ENCODE measurements around the gene ITGAE.
"Not testable (repeated sequence)": the region's sequence is repeated elsewhere in the genome, so short reads cannot be mapped to it uniquely, and the experiment has no call there.

The ITGAE gene

DNA sequence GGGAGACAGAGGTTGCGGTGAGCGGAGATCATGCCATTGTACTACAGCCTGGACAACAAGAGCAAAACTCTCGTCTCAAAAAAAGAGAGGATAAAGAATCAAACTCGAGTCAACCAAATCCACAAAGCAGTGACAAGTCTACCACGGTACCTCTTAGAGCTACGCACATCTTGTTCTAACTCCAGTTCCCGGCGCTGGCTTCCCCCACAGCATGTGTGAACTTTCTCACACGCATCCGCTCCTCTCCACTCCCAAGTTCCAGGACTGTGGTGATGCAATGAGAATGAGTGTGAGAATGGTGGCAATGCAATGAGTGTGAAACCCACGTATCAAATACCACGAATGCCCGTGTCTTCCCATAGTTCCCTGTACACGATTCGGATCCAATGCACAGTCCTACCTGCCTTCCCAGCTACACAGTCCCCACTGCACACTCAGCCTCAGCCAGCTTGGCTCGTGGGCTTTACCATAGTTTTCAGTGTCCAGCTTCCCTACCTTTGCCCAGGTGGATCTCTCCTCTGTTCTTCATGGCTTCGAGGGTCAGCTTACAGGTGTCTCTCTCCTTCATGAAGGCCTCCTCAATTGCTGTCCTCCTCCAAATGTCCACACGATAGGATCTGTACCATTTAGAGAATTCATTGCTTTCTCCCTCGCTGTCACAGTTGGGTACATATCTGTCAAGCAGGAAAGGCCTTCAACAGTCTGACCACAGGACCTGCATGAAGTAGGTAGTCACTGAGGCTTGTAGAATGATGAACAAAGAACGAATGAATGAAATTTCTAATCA lies 95.9 kb downstream of the ITGAE start:
- DNase-seq (ENCODE audit: insufficient read length, low spot score) (no peak), FAIRE-seq (no peak)

DNA sequence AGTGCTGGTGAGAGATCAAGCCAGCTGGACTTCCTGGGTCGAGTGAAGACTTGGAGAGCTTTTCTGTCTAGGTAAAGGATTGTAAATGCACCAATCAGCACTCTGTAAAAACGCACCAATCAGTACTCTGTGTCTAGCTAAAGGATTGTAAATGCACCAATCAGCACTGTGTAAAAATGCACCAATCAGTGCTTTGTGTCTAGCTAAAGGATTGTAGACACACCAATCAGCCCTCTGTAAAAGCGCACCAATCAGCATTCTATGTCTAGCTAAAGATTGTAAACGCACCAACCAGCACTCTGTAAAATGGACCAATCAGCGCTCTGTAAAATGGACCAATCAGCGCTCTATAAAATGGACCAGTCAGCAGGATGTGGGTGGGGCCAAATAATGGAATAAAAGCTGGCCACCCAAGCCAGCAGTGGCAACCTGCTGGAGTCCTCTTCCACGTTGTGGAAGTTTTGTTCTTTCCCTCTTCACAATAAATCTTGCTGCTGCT lies 98.9 kb downstream of the ITGAE start:
- FAIRE-seq = not testable (repeated sequence)

DNA sequence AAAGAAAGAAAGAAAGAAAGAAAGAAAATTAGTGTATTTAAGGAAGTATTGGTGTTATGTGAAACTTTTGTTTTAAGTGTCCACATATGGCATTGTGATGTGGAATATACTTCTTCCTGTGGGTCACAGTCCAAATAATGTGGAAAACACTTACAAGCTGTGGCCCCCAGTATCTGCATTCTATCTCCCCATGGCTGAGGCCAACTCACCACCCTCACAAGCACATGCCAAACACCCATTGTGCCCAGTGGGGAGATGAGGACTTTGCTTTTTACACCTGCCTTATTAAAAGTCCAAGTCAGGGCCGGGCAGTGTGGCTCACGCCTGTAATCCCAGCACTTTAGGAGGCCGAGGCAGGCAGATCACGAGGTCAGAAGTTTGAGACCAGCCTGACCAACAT lies 101.0 kb downstream of the ITGAE start:
- no peak for FAIRE-seq
- no peak for DNase-seq (ENCODE audit: insufficient read length, low spot score)

More for the DNA sequence above, 98.9 kb downstream of the ITGAE start:
- DNase-seq (ENCODE audit: insufficient read length, low spot score) = not testable (repeated sequence)

- FAIRE-seq = no peak
- DNase-seq (ENCODE audit: insufficient read length, low spot score) = no peak
Observed at GRCh38 chr17:3698139-3698538, 102.8 kb downstream of the ITGAE start.

DNA sequence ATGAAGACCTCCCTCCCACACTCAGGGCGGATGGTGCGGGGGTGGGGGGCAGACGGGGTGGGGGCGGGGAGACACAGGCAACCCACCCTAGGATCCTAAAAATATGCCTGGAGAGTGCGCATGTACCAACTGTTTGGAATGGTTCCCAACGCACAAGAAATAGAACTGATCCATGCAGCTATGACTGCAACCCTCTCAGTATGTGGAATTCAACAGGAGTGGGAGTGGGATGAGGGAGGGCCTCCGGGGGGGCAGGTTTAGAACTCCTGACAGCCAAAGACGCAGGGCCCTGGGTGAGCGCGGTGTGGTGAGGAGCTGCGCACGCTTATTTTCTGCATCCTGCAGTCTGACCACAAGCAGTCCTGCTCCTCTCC lies 103.9 kb downstream of the ITGAE start:
- no peak for FAIRE-seq

DNA sequence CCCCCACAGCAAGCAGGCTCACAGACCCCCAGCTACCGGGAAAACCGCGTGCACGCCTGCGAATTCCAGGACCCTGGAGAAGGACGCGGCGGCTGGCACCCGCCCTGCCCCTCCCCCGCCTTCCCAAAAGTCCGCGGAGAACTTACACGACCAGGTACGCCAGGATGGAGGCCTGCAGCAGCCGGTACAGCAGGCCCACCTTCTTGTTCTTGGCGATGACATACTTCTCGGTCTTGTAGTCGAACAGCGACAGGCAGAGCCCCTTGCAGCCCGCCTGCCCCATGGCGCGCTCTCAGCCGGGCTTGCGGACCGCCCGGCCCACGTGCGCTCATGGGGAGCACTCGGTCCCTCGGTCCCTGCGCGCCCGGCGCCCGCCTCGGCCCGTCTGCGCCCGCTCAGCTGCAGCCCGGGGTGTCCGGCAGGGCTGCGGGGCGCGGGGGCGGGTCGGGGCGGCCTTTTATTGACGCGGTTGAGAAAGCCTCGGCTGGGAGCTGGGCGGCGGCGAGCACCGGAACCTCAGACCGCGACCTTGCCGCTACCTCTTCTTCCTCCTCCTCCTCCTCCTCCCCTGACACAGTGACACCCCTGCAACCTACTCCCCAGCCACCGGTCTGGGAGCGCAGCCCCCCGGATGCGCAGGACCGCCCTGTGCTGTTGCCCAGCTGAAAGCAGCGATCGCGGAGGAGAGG lies 105.1 kb downstream of the ITGAE start, which contains the start of gene P2RX5:
TSS of gene P2RX5 (minus strand) at position 433 of the 689 bp plus-strand sequence. CDS start at position 283, 150 bp downstream.
- FAIRE-seq (no peak), DNase-seq (ENCODE audit: insufficient read length, low spot score) (no peak)

More for the DNA sequence above, 103.9 kb downstream of the ITGAE start:
- no peak for DNase-seq (ENCODE audit: insufficient read length, low spot score)

DNA sequence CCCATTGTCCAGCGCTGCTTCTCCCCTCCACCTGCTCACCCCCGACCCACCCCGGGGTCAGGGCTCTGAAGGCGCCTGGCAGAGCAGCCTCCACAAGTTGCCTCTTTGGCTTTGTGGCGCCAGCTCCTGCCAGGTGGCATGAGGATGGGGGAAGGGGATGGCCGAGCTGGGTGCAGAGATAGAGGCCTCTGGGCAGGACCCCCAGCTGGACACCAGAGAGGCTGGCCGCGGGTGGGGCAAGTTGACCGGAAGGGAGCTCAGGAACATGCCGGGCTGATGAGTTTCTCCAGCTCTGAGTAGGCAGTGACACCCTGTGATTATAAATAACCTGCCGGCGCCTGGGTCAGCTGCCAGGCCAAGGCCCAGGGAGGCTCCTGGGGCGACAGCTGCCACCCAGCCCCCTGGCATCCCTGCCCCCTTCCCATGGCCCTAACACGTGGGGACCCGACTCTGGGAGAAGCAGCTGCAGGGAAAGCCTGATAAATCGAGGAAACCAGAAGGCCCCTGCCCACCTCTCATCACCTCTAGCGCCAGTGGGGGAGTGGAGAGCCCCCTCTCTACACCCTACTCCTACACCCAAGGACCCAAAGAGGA lies 105.8 kb downstream of the ITGAE start:
- no peak for DNase-seq (ENCODE audit: insufficient read length, low spot score)

DNA sequence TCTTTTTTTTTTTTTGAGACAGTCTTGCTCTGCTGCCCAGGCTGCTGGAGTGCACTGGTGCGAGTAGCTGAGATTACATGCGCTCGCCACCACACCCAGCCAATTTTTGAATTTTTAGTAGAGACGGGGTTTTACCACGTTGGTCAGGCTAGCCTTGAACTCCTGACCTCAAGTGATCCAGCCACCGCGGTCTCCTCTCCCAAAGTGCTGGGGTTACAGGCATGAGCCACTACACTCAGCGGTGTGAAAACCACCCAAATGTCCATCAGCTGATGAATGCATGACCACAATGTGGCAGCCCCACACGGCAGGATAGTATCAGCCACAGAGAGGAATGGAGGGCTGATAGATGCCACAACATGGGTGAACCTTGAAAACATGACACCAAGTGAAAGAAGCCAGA lies 107.2 kb downstream of the ITGAE start:
- no peak for DNase-seq (ENCODE audit: insufficient read length, low spot score)
- no peak for FAIRE-seq

More for the DNA sequence above, 105.8 kb downstream of the ITGAE start:
- peak; percentile 28 for FAIRE-seq

DNA sequence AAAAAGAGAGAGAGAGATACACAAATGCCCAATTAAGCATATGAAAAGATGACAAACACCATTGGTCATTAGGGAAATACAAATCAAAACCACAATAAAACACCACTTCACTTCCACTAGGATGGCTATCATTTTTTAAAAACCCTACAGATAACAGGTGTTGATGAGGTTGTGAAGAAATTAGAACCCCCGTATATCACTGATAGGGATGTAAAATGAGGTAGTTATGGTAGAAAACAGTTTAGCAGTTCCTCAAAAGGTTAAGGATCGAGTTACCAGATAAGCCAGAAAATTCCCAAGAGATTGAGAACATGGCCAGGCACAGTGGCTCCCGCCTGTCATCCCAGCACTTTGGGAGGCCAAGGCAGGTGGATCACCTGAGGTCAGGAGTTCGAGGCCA lies 107.8 kb downstream of the ITGAE start:
- FAIRE-seq (no peak), DNase-seq (ENCODE audit: insufficient read length, low spot score) (no peak)

- FAIRE-seq (no peak), DNase-seq (ENCODE audit: insufficient read length, low spot score) (no peak)
Observed at GRCh38 chr17:3692346-3692745, 108.6 kb downstream of the ITGAE start.

- DNase-seq (ENCODE audit: insufficient read length, low spot score) (no peak), FAIRE-seq (no peak)
Observed at GRCh38 chr17:3691617-3692067, 109.3 kb downstream of the ITGAE start.

DNA sequence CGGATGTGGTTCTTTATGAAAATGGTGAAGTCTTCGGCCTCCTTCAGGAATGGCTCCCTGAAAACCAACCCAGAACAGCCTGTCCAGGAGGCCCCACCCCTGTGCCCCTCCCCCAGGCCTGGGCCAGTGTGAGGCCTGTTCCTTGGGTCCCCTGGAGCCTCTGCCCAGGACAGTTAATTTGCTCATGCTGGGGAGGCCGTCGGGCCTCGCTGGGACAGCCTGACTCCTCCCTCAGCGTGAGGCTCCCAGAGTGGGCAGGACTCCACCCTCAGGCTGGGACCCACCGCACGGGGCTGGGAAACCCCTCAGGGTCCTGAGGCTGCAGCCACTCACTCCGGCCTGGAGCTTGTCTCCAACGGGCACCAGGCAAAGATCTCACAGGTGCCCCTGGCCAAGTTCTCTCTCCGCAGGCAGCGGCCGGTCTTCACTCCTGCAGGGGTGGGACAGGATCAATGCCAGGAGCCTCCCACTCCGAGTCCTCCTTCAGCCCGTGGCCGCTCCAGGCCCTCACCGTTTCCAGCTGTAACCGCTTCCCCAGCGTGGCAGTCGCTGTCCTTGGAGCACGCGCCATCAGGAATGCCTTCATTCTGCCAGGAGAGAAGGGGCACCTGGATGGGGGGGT lies 110.8 kb downstream of the ITGAE start:
- DNase-seq (ENCODE audit: insufficient read length, low spot score) (no peak), FAIRE-seq (no peak)

DNA sequence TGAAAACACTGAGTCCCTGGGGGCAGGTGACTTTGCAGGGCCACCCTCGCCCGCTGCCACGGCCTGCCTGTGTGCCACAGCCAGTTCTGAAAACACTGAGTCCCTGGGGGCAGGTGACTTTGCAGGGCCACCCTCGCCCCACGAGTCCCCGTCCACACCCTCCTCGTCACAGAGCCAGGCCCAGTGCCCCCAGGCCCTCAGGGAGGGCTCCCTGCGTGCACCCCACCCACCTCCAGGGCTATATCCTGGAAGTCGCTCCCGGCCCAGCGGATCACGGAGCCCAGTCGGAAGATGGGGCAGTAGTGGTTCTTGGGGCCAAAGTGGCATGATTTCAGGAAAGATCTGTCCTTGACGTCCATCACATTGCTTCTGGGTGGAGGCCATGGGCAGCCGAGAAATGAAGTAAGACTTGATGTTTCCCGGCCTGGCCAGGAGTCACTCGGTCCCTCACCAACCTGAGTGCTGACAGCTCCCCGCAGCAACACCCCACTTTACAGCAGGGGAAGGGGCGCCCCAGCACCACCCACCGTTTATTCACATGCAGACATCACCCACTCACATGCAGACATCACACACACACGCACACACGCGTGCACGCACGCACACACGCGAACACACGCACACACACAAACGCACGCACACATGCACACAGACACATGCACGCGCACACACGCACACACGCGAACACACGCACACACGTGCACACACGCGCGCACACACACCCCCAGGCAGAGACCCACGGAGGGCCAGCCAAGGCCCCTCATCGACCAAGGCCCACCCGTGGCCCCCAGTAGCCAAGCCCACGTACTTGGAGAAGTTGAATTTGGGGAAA lies 111.5 kb downstream of the ITGAE start:
- FAIRE-seq (peak; percentile 89), DNase-seq (ENCODE audit: insufficient read length, low spot score) (no peak)

DNA sequence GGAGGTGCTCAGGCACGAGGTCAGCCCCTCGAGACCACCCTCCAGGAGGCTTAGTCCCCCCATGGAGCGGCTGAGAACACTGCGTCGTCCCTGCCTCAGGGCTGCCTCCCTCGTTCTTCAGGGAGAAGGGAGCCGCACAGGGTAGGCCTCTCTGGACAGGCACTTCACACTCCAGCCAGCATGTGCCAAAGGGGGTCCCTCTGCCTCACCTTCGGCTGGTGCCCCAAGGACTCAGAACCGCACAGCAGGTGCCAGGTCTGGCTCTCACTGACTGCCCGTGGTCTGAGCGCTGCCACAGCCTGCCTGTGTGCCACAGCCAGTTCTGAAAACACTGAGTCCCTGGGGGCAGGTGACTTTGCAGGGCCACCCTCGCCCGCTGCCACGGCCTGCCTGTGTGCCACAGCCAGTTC lies 112.1 kb downstream of the ITGAE start:
- DNase-seq (ENCODE audit: insufficient read length, low spot score) = no peak
- no peak for FAIRE-seq

GRCh38 chr17:3688027-3688553 lies 112.9 kb downstream of the ITGAE start:
- DNase-seq (ENCODE audit: insufficient read length, low spot score) (no peak), FAIRE-seq (no peak)

DNA sequence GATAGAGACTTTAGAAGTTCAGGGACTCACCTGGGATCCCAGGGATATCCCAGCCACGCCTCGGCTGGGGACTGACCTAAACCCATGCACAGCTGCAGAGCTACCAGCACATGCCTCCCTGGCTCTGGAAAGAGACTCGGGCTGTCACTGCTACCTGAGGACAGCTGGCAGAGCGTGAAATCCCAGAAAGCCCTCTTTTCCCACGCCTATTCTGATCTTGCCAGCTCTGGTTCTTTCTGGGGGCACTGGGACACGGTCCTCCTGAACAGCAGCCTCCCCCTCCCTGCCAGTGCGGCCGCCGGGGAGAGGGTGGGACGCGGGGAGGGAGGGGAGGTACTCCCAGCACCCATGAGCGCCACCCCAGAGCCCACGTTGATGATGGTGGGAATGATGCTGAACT lies 115.8 kb downstream of the ITGAE start:
- FAIRE-seq (no peak), DNase-seq (ENCODE audit: insufficient read length, low spot score) (no peak)

- FAIRE-seq (peak; percentile 75), DNase-seq (ENCODE audit: insufficient read length, low spot score) (peak; percentile 81)
Observed at GRCh38 chr17:3683054-3683511, 117.9 kb downstream of the ITGAE start.

DNA sequence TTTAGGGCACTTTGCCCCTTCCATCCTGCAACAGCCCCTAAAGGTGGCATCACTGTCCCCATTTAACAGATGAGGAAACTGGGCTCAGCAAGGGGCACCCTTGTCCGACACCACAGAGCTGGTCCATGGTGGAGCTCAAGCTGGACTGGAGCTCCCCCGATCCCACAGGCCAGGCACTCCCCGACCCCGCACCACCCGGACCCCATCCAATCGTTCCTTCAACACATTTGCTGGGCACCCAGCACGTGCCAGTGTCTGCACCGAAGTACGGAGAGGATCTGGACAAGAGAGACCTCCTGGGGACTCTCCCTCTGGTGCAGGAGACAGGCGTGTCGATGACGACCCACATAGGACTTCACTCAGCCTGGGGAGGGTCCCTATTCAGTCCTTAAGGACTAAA lies 119.0 kb downstream of the ITGAE start:
- FAIRE-seq (no peak), DNase-seq (ENCODE audit: insufficient read length, low spot score) (no peak)

DNA sequence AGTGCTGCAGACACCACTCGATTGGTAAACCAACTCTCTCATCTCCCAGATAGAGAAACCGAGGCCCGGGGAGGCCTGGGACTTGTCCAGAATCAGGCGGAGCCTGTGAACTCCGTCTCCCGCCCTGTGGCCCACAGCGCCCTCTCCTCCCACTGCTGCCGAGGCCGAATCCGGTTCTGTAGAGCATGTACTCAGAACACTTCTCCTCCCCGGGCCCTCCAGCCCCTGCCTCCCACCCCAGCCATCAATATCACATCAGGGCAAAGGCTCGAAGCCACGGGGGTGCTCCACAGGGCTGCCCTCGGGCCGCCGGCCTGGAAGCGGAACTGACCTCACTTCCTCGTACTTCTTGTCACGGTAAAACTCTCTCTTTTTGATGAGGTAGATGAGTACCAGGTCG lies 119.4 kb downstream of the ITGAE start:
- FAIRE-seq (no peak), DNase-seq (ENCODE audit: insufficient read length, low spot score) (no peak)

DNA sequence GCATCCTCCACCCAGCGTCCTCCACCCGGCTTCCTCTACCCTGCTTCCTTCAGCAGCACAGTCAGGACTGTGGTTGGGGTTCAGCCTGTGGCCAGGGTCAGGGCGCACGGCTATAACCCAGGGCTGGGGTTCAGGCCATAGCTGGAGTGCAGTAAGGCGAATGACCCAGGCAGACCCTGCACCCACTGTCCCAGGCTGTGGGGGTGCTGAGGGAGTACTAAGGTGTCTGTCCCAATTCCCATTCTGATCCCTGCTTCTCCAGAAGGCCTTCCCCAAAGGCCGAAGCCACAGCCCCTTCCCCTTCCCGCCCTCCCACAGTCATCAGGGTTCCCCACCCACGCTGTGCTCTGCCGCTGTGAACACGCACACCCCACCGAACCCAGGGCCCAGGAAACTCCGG lies 119.9 kb downstream of the ITGAE start:
- DNase-seq (ENCODE audit: insufficient read length, low spot score) = no peak
- no peak for FAIRE-seq

All from HTR-8/SVneo (cell line).